Rectal smooth muscle tissue (tissue), 1 donor: ENCODE measurements around the gene SDF4.

Source experiments
- H3K27ac ChIP-seq: one replicate; pipeline ENCODE4 v1.7.0; 2013; ENCODE audit warnings: low read depth, low read length, inconsistent platforms
- H3K27me3 ChIP-seq: one replicate; pipeline ENCODE4 v1.7.0; 2013; ENCODE audit warnings: low read length; ENCODE audit not compliant: control insufficient read depth, insufficient read depth
- H3K36me3 ChIP-seq: one replicate; pipeline ENCODE4 v1.7.0; 2013; ENCODE audit warnings: low read length; ENCODE audit not compliant: control insufficient read depth, insufficient read depth
- H3K4me1 ChIP-seq: one replicate; pipeline ENCODE4 v1.7.0; 2013; ENCODE audit warnings: low read length; ENCODE audit not compliant: control insufficient read depth, insufficient read depth
- H3K4me3 ChIP-seq: one replicate; pipeline ENCODE4 v1.7.0; 2013; ENCODE audit warnings: low read length
- H3K9ac ChIP-seq: one replicate; pipeline ENCODE4 v1.7.0; 2013; ENCODE audit warnings: low read length

Gene SDF4

GRCh38 chr1:1175221-1176062 is 56.4 kb downstream of the SDF4 start:
- Histone ChIP-seq H3K9ac (no peak overlapping the region), H3K4me1 (no peaks in the 10 kb centered on the region), H3K27me3 (peaks cover 4% of the 10 kb centered on the region), H3K4me3 (no peak overlapping the region), H3K36me3 (no peaks in the 10 kb centered on the region), H3K27ac (no peak overlapping the region)

GRCh38 chr1:1173793-1174415 is 57.9 kb downstream of the SDF4 start, which contains the start of gene TTLL10:
TSS of gene TTLL10 (plus strand) at chr1:1173880. CDS start at chr1:1179216, 5,336 bp downstream.
- Histone ChIP-seq H3K27me3 (peaks cover 7% of the 10 kb centered on the region), H3K4me3 (no peak within 1 kb of the TSS), H3K27ac (no peak within 1 kb of the TSS), H3K9ac (no peak within 1 kb of the TSS), H3K4me1 (no peaks in the 10 kb centered on the region), H3K36me3 (no peaks in the 10 kb centered on the region)

- Histone ChIP-seq H3K4me1 (no peaks in the 10 kb centered on the region), H3K27me3 (peaks cover 7% of the 10 kb centered on the region), H3K4me3 (no peak overlapping the region)
Measured at GRCh38 chr1:1173061-1173792, 58.6 kb downstream of the SDF4 start.

DNA sequence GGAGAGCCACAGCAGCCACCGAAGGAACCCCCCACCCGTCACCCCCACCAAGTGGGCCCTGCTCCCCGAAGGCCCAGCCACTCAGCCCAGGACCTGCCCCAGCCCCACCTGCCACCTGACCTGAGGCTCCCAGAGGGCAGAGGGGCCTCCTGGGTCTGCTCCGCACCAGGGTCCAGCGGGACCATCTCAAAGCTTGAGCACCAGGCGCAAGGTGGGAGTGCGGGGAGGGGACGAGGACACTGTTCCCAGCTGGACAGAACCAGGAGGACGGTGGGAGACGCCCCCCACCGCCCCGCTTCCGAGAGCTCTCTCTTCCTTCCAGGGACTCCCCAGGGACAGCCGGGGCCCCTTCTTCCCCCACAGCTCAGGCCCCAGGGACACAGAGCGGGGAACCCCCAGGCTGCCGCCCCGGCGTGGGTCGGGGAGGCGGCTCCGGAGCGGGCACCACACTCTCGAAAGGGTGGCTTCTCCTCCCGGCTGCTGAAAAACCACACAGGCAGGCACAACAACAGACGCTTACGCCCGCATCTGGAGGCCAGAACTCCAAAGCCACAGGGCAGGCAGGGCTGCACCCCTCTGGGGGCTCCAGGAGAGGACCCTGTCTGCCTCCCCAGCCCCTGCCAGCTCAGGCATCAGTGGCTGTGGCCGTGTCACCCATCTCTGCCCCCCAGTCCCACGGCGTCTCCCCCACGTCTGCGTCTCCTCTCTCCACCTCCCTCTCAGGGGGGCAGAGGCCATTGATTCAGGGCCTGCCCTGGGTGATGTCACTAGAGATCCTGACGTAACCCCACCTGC is 60.1 kb downstream of the SDF4 start:
- Histone ChIP-seq H3K9ac (no peak overlapping the region), H3K36me3 (no peaks in the 10 kb centered on the region), H3K4me1 (no peaks in the 10 kb centered on the region), H3K27ac (no peak overlapping the region), H3K4me3 (no peak overlapping the region), H3K27me3 (peaks cover 3% of the 10 kb centered on the region)

More at GRCh38 chr1:1173061-1173792, 58.6 kb downstream of the SDF4 start:
- H3K9ac ChIP-seq, result no peak overlapping the region
- no peaks in the 10 kb centered on the region for H3K36me3 ChIP-seq
- H3K27ac ChIP-seq, result no peak overlapping the region

DNA sequence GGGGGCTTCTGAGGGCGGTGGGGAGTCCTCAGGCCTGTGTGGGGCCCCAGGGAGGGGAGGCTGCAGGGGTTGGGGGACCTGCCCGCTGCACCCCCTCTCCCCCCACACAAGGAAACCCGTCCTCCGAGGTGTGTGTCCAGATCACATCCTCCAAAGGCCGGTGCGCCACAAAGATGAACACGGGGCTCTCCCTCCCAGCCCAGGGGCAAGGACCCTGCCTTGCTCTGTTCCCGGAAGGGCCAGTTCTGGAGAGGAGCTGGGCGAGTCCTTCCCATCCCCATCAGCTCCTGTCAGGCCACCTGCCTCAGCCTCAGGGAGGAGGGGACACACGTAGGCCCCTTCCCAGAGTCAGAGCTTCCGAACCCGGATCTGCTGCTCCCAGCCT is 60.6 kb downstream of the SDF4 start:
- Histone ChIP-seq H3K36me3 (no peaks in the 10 kb centered on the region), H3K9ac (no peak overlapping the region), H3K4me1 (no peaks in the 10 kb centered on the region), H3K27ac (no peak overlapping the region), H3K27me3 (peaks cover 3% of the 10 kb centered on the region), H3K4me3 (no peak overlapping the region)

DNA sequence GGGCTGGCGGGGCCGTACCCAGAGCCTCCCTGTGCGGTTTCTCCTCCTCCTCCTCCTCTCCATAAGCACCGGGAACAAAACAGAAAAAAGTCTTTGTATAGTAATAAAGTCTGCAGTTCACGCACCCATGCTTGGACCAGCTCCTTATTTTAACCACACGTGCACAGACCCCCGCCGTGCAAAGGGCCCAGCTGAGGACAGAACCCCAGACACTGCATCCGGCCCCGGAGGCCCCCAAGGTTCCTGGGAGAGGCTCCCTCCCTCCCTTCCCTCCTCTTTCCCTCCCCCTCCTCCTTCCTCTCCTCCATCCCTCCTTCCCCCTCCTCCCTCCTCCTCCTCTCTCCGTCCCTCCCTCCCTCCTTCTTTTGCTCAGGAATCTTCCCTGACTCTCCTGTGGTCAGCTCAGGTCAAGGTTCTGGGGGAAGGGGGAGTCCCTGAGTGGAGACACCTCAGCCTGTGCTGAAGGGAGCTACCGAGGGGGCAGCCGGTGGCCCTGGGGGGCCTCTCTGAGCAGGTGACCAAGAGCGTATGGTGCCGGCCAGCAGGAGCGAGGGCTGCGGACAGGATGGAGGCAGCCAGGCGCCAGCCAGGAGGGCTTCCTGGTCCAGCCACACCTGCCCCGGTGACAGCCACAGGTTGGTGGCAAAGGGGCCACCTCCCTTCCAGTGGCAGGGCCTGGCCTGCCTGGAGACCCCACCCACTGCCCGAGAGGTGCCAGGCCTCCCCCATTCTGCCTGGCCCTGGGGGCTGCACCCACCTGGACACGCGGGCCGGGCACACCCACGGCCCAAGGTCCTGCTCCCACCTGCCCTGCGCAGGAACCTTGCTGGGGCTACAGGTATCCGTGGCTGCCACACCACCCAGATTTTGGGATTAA is 61.3 kb downstream of the SDF4 start:
- Histone ChIP-seq H3K4me1 (no peaks in the 10 kb centered on the region), H3K9ac (no peak overlapping the region), H3K4me3 (no peak overlapping the region), H3K27ac (no peak overlapping the region), H3K36me3 (no peaks in the 10 kb centered on the region), H3K27me3 (peaks cover 9% of the 10 kb centered on the region)

DNA sequence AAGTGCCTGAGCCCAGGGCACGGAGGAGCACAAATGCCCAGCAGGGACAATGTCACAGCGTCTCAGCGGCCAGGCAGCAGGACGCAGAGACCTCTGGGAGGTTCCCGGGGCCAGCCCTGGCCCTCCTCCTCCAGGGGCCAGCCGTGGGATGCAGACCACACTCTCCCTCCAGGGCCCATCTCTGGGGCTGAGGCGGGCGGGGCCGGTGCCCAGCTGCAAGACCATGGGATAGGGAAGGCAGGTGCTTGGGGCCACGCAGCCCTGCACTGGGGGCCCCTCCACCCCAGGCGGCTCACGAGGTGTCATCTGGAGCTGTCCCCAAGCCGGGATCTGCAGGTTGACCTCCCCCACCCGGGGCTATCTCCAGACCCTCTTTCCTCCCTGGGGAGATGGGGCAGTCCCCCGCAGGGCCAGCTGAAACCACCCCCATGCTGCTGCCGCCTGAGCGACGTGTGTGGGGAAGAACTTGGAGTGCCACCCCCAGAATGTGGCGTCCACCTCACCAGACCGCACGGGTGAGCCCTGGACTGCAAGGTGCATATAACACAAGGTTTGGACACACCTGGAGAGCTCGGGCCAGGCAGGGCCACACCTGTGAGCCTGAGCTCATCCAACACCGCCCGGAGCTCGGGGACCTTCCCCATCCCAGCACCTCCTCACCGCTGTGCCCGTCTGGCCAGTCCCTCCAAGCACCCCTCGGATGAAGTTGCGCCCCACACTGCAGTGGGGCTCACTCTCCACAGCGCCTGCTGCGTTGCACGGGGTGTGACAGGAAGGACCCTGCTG is 62.2 kb downstream of the SDF4 start:
- no peak overlapping the region for H3K4me3 ChIP-seq
- peaks cover 9% of the 10 kb centered on the region for H3K27me3 ChIP-seq
- no peak overlapping the region for H3K27ac ChIP-seq
- H3K9ac ChIP-seq, result no peak overlapping the region
- H3K36me3 ChIP-seq, result no peaks in the 10 kb centered on the region
- no peaks in the 10 kb centered on the region for H3K4me1 ChIP-seq

DNA sequence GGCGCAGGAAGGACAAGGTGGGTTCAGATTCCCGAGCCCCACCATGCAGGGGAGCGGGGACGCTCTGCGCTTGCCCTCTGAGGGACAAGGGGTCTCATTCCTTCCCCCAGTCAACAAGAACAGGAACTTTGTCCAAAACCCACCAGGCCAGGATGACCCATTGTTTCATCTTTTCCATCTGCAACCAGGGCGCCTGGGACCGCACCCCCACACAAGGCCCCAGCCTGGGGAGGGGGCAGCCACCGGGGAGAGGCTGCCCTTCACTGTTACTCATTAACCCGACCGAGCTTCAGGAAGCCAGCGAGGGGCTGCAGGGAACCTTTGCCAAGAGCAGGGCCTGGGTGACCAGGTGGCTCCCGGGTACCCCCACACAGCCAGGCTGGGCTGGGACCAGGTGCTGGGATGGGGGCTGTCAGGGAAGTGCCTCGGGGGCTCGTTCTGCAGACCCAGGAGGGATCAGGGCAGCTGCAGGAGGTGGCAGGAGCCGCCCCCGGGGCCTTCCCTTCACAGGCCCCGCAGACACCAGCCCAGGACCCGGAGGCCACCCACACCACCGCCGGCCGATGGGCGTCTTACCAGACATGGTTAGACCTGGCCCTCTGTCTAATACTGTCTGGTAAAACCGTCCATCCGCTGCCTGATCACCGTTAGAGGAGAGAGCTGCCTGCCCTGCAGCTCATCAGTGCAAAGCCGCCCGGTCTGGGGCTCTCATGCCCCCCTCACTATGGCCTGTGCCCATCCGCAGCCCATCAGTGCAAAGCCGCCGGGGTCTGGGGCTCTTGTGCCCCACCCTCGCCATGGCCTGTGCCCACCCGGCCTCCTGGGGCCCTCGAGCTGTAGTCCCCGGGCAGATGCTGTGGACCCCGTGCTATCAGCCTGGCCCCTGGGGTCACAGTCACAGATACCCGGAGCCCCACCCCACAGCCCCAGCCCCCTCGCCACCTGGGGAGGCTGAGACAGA is 63.1 kb downstream of the SDF4 start:
- H3K36me3 ChIP-seq, result no peaks in the 10 kb centered on the region
- H3K27me3 ChIP-seq, result peaks cover 9% of the 10 kb centered on the region
- no peak overlapping the region for H3K4me3 ChIP-seq

GRCh38 chr1:1167841-1168450 is 63.9 kb downstream of the SDF4 start:
- Histone ChIP-seq H3K27me3 (peaks cover 9% of the 10 kb centered on the region), H3K4me3 (no peak overlapping the region), H3K36me3 (no peaks in the 10 kb centered on the region), H3K27ac (no peak overlapping the region), H3K4me1 (no peaks in the 10 kb centered on the region), H3K9ac (no peak overlapping the region)

More for the DNA sequence above, 63.1 kb downstream of the SDF4 start:
- Histone ChIP-seq H3K9ac (no peak overlapping the region), H3K27ac (no peak overlapping the region), H3K4me1 (no peaks in the 10 kb centered on the region)

DNA sequence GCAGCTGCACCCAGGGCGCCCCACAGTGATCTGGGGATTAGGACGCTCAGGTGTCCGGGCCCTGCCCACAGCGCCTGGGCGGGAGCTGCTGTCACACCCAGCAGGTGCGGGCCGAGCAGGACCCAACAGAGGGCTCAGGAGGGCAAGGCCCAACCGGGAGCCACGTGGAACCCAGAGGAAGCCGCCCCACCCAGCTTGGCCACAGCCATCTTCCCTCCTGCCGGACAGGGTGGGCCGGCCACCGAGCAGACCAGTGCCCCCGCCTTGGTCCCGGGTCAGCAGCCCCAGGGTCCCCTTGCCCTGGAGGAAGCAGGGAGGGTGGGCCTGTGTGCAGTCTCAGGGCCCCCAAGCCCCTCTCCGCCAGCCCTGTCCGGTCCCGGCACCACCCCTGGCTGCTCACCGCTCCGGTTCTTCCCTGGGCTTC is 64.4 kb downstream of the SDF4 start:
- Histone ChIP-seq H3K4me1 (no peaks in the 10 kb centered on the region), H3K36me3 (no peaks in the 10 kb centered on the region), H3K4me3 (no peak overlapping the region), H3K27me3 (peaks cover 11% of the 10 kb centered on the region), H3K9ac (no peak overlapping the region), H3K27ac (no peak overlapping the region)
